IMR-90 (cell line): ENCODE data around the gene METTL8.

Experiments
- BHLHE40 ChIP-seq: fragments of 150-350 bp; IDR thresholded peaks from 2 replicates; pipeline ENCODE4 v1.6.1; 2016; ENCODE audit warnings: mild to moderate bottlenecking, low read depth, low read length
- MXI1 ChIP-seq: IDR thresholded peaks from 2 replicates; pipeline ENCODE4 v1.6.1; 2012; ENCODE audit warnings: low read depth, mild to moderate bottlenecking, low read length, moderate library complexity, borderline replicate concordance
- NFE2L2 ChIP-seq: fragments of 150-350 bp; IDR thresholded peaks from 2 replicates; pipeline ENCODE4 v1.6.1; 2016; ENCODE audit warnings: low read depth, mild to moderate bottlenecking, low read length
- RFX5 ChIP-seq: IDR thresholded peaks from 2 replicates; pipeline ENCODE4 v1.8.0; 2012; ENCODE audit warnings: low read depth, mild to moderate bottlenecking, low read length, moderate library complexity
- SMC3 ChIP-seq: fragments of 150-350 bp; IDR thresholded peaks from 2 replicates; pipeline ENCODE4 v1.6.1; 2016; ENCODE audit warnings: low read depth, mild to moderate bottlenecking, antibody characterized with exemption, low read length, moderate library complexity
- TF ChIP-seq, protein P1 (sequence below): conservative IDR thresholded peaks from 2 replicates; pipeline ENCODE4 v1.5.1; 2012; ENCODE audit warnings: mild to moderate bottlenecking, low read depth, low read length, improper control_type of control experiment

DNA sequence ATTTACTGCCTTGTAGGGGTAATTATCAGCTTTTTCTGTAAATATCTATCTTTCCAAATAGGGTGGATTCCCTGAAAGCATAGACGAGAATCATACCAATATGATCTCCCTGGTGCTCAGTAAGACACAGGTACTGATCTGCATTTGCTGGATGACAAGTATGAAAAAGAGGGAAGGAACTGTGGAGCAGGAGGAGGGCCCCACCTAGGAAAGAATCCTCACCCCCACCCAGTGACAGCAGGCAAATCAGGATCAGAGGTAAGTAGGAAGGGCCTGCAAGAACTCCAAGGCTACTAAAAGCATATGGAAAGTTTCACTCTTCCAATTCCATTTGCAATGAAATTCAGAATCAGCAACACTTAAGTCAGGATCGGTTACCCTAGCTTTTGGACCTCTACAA lies 42.3 kb downstream of the METTL8 start:
- no peak for TF ChIP-seq BHLHE40
- TF ChIP-seq SMC3: no peak
- TF ChIP-seq, protein P1, sequence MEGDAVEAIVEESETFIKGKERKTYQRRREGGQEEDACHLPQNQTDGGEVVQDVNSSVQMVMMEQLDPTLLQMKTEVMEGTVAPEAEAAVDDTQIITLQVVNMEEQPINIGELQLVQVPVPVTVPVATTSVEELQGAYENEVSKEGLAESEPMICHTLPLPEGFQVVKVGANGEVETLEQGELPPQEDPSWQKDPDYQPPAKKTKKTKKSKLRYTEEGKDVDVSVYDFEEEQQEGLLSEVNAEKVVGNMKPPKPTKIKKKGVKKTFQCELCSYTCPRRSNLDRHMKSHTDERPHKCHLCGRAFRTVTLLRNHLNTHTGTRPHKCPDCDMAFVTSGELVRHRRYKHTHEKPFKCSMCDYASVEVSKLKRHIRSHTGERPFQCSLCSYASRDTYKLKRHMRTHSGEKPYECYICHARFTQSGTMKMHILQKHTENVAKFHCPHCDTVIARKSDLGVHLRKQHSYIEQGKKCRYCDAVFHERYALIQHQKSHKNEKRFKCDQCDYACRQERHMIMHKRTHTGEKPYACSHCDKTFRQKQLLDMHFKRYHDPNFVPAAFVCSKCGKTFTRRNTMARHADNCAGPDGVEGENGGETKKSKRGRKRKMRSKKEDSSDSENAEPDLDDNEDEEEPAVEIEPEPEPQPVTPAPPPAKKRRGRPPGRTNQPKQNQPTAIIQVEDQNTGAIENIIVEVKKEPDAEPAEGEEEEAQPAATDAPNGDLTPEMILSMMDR: no peak
- no peak for TF ChIP-seq RFX5
- no peak for TF ChIP-seq MXI1
- no peak for TF ChIP-seq NFE2L2
